Measurements from ENCODE around the gene PTPRN2.
"Not testable (repeated sequence)": the region's sequence is repeated elsewhere in the genome, so short reads cannot be mapped to it uniquely, and the experiment has no call there.

Gene PTPRN2

GRCh38 chr7:157699357-157700013 is 888.1 kb downstream of the PTPRN2 start:
- no peak for DNase-seq
- Mint-ChIP-seq H3K27ac (no peak overlapping the region), H3K9me3 (peaks cover 4% of the 10 kb centered on the region), H3K4me3 (no peak overlapping the region), H3K27me3 (ENCODE audit: low read depth, poor library complexity) (peaks cover 48% of the 10 kb centered on the region), H3K36me3 (ENCODE audit: low read depth) (no peaks in the 10 kb centered on the region), H3K4me1 (peaks cover 7% of the 10 kb centered on the region)
- TF ChIP-seq CTCF (IDR thresholded peaks at IDR 0.05): no peak

GRCh38 chr7:157697287-157697686 is 890.3 kb downstream of the PTPRN2 start:
- H3K4me3 Mint-ChIP-seq; H3K27ac Mint-ChIP-seq; H3K36me3 Mint-ChIP-seq (ENCODE audit: low read depth); H3K9me3 Mint-ChIP-seq; DNase-seq: not testable (repeated sequence)
- peaks cover 15% of the 10 kb centered on the region for H3K4me1 Mint-ChIP-seq
- H3K27me3 Mint-ChIP-seq (ENCODE audit: low read depth, poor library complexity): peaks cover 60% of the 10 kb centered on the region

GRCh38 chr7:157695609-157696008 is 892.0 kb downstream of the PTPRN2 start:
- H3K27me3 Mint-ChIP-seq (ENCODE audit: low read depth, poor library complexity): peaks cover 60% of the 10 kb centered on the region
- H3K36me3 Mint-ChIP-seq (ENCODE audit: low read depth); H3K4me3 Mint-ChIP-seq; H3K9me3 Mint-ChIP-seq; DNase-seq; H3K27ac Mint-ChIP-seq: not testable (repeated sequence)
- H3K4me1 Mint-ChIP-seq: peaks cover 20% of the 10 kb centered on the region

GRCh38 chr7:157694376-157694665 is 893.3 kb downstream of the PTPRN2 start:
- no peaks in the 10 kb centered on the region for H3K36me3 Mint-ChIP-seq (ENCODE audit: low read depth)
- peaks cover 61% of the 10 kb centered on the region for H3K27me3 Mint-ChIP-seq (ENCODE audit: low read depth, poor library complexity)
- TF ChIP-seq CTCF (IDR thresholded peaks at IDR 0.05): no peak
- H3K27ac Mint-ChIP-seq: no peak overlapping the region
- peaks cover 10% of the 10 kb centered on the region for H3K9me3 Mint-ChIP-seq
- H3K4me3 Mint-ChIP-seq: peak overlapping the region; percentile 73
- DNase-seq: no peak
- peaks cover 16% of the 10 kb centered on the region for H3K4me1 Mint-ChIP-seq

- no peak overlapping the region for H3K27ac Mint-ChIP-seq
Measured at GRCh38 chr7:157693521-157694375, 893.9 kb downstream of the PTPRN2 start.

GRCh38 chr7:157693071-157693520 is 894.5 kb downstream of the PTPRN2 start:
- Mint-ChIP-seq H3K27me3 (ENCODE audit: low read depth, poor library complexity) (peaks cover 71% of the 10 kb centered on the region), H3K27ac (no peak overlapping the region), H3K4me1 (peaks cover 21% of the 10 kb centered on the region), H3K36me3 (ENCODE audit: low read depth) (no peaks in the 10 kb centered on the region), H3K9me3 (peaks cover 10% of the 10 kb centered on the region), H3K4me3 (no peak overlapping the region)
- peak; percentile 57 for DNase-seq
- no peak for TF ChIP-seq CTCF (IDR thresholded peaks at IDR 0.05)

More at GRCh38 chr7:157693521-157694375, 893.9 kb downstream of the PTPRN2 start:
- no peak for TF ChIP-seq CTCF (IDR thresholded peaks at IDR 0.05)
- Mint-ChIP-seq H3K36me3 (ENCODE audit: low read depth) (no peaks in the 10 kb centered on the region), H3K9me3 (peaks cover 10% of the 10 kb centered on the region), H3K4me3 (peak overlapping the region; percentile 73), H3K4me1 (peaks cover 16% of the 10 kb centered on the region), H3K27me3 (ENCODE audit: low read depth, poor library complexity) (peaks cover 65% of the 10 kb centered on the region)
- DNase-seq: peak; percentile 75

All from nephron progenitor cell (in vitro differentiated cells).